ENCODE data around the gene ZNF234.
"Not testable (repeated sequence)": the region's sequence is repeated elsewhere in the genome, so short reads cannot be mapped to it uniquely, and the experiment has no call there.

ZNF234 gene

DNA sequence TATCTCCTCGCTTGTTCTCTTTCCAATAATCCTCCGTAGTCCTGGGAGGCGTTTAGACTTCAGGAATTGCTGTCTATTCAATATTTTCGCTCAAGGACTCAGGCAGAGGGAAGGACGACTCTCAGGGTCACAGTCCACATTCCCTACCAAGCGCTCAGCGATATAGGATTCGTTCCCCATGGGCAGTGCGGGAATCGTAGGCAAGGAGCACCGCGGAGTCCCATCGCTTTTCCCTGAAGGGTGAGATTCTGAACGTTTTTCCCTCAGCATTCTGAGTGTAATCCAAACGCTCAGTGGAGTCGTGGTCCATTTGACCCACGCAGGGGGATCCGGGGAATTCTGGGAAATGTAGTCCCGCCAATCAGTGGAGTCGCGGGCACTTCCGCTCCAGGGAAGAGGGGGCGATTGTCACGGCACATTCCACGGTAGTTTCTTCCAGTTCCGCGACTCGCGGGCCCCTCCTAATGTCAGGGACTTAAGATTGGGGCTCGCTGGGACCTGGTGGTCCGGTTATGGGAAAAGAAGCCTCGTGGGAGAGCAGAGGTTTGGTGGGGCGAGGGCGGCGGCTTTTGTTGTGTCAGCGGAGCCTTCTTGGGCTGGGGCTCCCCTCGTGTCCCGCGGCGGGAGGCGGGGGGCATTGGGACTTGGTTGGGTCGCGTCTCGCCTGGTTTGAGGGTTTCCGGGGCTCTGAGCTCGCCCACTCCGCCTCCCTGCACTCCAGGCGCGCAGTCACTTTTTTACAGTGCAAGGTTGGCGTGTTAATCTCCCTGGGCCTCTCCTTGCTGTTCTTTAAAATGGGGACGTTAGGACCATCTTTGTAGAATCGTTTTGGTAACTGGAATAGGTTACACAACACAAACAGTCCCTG, at the start of gene ZNF234:
Gene ZNF234, plus strand, starts transcription at position 364 of the 868 bp plus-strand sequence. CDS start 3,079 bp downstream, outside the sequence.
- DNase-seq, result peak; percentile 72

- DNase-seq, result no peak
Observed at GRCh38 chr19:44092108-44092507, 49.2 kb upstream of the ZNF234 start.

DNA sequence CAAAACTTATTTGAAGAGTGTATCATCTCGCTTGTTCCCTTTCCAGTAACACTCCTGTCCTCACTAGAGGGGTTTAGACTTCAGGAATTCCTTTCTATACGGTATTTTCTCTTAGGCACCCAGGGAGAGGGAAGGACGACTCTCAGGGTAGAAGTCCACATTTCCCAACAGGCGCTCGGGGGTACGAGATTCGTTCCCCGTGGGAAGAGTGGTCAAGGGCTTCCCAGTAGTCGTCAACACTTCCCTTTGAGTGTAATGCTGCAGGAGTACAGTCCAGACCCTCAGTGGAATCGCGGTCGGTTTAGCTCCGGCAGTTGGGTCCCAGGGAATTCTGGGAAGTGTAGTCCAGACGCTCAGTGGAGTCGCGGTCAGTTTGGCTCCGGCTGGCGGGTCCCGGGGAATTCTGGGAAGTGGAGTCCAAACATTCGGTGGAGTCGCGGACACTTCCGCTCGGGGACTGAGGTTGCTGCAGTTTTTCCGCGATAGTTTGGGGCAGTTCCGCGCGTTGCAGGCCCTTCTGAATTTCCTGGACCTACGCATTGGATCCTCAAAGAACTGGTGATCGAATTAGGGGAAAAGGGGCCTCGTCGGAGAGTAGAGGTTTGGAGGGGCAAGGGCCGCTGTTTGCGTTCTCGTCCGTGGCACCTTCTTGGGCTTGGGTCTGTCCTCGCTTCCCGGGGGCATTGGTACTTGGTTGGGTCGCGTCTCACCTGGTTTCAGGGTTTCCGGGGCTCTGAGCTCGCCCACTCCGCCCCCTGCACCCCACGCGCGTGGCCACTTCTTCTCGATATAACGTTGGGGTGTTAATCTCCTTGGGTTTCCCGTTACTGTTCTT, 47.2 kb upstream of the ZNF234 start, which contains the start of gene ZNF224:
Gene ZNF224, plus strand, starts transcription at position 431 of the 835 bp plus-strand sequence. CDS start 3,513 bp downstream, outside the sequence.
- peak; percentile 90 for DNase-seq

- DNase-seq, result no peak
Observed at GRCh38 chr19:44107751-44108150, 33.6 kb upstream of the ZNF234 start.

DNA sequence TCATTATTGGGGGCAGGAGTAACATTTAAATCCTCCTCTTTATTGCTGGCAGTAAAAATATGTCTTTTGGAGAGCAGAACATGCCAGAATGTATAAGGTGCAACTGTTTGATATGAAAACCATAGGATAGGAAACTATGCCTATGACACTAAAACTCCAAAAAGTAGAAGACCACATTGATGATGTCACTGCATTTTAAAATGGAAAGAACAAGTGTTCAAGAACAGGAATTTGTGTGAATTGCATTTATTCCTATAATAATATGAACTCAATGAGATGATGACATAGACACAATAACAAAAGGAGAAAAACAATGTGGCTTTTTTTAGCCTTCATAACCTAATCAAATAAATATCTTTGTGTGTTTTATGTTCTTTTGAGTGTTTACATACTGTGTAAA, 31.9 kb upstream of the ZNF234 start:
- no peak for DNase-seq

- DNase-seq, result no peak
Observed at GRCh38 chr19:44111910-44112463, 29.4 kb upstream of the ZNF234 start.

DNA sequence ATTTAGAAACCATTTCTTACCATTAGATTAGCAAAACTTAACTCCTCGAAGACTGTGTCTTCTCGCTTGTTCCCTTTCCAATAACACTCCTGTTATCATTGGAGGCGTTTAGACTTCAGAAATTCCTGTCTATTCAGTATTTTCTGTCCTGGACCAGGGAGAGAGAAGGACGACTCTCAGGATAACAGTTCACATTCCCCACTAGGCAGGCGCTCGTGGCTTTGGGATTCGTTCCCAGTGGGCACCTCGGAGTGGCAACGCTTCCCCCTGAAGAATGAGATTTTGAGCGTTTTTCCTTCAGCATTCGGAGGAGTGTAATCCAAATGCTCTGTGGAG, 28.6 kb upstream of the ZNF234 start:
- DNase-seq, result no peak

DNA sequence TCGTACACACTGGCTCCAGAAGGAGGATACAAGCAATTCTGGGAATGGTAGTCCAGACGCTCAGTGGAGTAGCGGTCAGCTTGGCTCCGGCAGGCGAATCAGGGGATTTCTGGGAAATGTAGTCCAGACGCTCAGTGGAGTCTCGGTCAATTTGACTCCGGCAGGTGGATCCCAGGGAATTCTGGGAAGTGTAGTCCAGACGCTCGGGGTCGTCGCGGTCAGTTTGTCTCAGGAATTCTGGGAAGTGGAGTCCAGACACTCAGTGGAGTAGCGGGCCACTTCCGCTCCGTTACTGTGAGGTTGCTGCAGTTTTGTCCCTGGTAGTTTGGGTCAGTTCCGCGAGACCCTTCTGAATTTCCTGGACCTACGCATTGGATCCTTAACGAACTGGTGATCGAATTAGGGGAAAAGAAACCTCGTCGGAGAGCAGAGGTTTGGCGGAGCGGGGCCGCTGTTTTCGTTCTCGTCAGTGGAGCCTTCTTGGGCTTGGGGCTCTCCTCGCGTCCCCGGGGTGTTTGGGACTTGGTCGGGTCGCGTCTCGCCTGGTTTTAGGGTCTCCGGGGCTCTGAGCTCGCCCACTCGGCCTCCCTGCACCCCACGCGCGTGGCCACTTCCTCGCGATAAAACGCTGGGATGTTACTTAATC, 28.1 kb upstream of the ZNF234 start, which contains the start of gene ZNF225:
Gene ZNF225, plus strand, starts transcription at position 262 of the 646 bp plus-strand sequence. CDS start 2,429 bp downstream, outside the sequence.
- DNase-seq, result peak; percentile 97

DNA sequence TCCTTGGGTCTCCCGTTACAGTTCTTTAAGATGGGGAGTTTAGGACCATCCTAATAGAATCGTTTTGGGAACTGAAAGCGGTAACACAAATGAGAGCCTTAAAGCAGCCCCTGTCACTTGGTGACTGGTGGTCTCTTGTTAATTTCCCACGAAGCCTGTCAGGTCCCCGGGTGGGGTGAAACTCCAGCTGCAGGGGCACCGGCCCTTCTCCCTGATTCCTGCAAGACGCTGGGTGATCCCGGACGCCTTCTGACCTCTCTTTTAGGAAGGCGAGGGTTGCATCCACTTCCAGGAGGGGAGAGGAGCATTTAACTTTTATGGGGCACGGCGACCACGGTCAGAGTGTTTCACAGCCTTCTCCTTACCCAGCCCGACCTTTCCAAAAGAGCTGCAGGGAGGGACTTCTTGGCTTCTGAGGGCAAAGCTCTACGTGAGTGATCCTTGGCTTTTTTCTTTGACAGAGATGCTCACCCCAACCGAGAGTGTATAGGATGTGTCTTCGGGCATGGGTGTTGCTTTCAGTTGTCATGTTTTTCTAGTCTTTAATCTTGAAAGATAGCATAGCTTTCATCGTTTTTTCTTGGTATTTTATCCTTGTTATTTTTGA, 27.5 kb upstream of the ZNF234 start:
- DNase-seq, result no peak

- DNase-seq, result not testable (repeated sequence)
Observed at GRCh38 chr19:44121162-44121561, 20.2 kb upstream of the ZNF234 start.

GRCh38 chr19:44131955-44132354, 9.4 kb upstream of the ZNF234 start:
- DNase-seq, result no peak

- DNase-seq, result no peak
Observed at GRCh38 chr19:44142059-44142433, 692 bp downstream of the ZNF234 start.

DNA sequence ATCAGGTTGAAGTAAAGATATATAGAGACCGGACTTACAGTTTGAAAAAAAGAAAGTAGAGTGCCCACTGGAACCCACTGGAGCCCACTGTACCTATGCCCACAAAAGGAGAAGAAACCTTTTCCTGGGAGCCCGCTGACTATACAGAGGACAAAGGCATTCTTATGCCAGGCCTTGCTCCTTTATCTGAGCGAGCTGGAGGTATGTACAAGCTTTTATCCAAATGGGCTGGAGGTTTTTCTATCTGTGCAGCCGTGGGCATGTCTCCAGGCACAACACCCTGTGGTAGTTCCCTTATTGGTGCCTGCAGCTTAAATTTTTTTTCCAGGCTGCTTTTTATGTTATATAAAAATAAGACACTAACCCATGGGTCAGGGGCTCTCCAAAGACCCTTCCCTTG, 8.4 kb downstream of the ZNF234 start:
- no peak for DNase-seq

DNA sequence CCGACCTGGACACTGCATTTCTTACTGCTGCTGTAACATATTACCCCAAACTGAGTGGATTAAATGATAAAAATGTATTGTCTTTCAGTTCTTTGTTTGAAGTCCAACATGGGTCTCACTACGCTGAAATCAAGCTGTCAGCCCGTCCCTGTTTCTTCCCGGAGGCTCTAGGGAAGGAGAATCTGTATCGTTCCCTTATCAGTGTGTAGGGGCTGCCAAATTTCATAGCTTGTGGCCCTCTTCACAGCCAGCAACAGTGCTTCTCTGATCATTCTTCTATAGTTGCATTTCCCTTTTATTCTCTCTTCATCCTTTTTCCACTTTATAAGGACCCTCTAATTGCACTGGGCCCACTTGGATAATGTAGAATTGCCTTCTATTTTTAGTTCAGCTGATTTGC, 10.1 kb downstream of the ZNF234 start:
- no peak for DNase-seq

- DNase-seq, result no peak
Observed at GRCh38 chr19:44156475-44156874, 15.1 kb downstream of the ZNF234 start.

GRCh38 chr19:44163789-44164188, 22.4 kb downstream of the ZNF234 start:
- DNase-seq, result no peak

GRCh38 chr19:44164327-44164672, 22.9 kb downstream of the ZNF234 start:
- DNase-seq, result no peak

DNA sequence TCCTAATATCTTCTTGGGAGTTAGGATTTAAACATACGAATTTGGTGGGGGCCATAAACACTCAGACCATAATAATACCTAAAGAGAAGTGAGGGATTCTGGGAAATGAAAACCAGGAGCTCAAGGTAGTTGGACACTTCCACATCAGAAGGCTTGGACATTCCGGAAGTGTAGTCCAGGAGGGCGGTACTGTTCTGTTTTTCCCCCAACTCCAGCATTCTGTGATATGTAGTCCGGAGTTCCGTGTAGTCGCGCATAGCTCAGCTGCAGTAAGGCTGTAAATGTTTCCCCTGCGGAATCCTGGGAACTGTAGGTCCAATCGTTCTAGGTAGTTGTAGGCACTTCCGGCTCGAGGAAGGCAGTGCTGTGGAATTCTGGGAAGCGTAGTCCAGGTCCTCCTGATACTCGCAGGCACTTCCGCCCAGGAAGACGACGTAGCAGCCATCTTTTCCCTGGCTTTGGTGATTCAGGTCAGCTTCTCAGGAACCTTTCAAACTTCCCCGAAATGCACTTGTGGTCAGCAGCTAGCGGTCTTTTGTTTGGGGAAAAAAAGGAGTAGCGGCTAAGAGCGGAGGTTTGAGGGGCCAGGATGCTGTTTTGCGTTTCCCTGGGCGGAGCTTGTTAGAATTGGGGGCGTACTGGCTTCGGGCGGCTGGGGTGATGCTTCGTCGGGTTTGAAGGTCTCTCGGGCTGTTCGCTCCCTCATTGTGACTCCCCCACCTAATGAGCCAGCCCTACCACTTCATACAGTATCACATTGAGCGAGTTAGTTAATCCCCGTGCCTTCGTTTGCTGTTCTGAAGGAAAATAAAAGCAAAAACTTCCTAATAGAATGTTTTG, 23.5 kb downstream of the ZNF234 start, which contains the start of gene ZNF226:
Gene ZNF226, plus strand, starts transcription at position 428 of the 840 bp plus-strand sequence. CDS start 4,981 bp downstream, outside the sequence.
- peak; percentile 95 for DNase-seq

DNA sequence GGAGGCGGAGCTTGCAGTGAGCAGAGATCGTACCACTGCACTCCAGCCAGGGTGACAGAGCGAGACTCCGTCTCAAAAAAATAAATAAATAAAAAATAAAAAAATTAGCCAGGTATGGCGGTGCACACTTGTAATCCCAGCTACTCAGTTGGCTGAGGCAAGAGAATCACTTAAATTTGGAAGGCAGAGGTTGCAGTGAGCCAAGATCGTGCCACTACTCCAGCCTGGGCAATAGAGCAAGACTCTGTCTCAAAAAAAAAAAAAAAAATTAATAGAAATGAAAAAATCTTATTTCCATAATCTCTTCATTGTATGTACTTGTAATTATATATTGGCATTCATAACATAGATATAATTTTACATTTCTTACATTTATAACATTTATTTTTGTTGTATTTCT, 29.3 kb downstream of the ZNF234 start:
- not testable (repeated sequence) for DNase-seq

DNA sequence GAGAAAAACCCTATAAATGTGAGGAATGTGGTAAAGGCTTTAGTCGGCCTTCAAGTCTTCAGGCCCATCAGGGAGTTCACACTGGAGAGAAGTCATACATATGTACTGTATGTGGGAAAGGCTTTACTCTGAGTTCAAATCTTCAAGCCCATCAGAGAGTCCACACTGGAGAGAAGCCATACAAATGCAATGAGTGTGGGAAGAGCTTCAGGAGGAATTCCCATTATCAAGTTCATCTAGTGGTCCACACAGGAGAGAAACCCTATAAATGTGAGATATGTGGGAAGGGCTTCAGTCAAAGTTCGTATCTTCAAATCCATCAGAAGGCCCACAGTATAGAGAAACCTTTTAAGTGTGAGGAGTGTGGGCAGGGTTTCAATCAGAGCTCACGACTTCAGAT, 35.2 kb downstream of the ZNF234 start:
- DNase-seq, result no peak

GRCh38 chr19:44180968-44181367, 39.6 kb downstream of the ZNF234 start:
- DNase-seq, result no peak

Measured in NCI-H774 (cell line).